Measurements from ENCODE around the gene DENND6A.
"Not testable (repeated sequence)": the region's sequence is repeated elsewhere in the genome, so short reads cannot be mapped to it uniquely, and the experiment has no call there.

Gene DENND6A

GRCh38 chr3:57692133-57692395, 813 bp downstream of the DENND6A start:
- DNase-seq, result not testable (repeated sequence)

DNA sequence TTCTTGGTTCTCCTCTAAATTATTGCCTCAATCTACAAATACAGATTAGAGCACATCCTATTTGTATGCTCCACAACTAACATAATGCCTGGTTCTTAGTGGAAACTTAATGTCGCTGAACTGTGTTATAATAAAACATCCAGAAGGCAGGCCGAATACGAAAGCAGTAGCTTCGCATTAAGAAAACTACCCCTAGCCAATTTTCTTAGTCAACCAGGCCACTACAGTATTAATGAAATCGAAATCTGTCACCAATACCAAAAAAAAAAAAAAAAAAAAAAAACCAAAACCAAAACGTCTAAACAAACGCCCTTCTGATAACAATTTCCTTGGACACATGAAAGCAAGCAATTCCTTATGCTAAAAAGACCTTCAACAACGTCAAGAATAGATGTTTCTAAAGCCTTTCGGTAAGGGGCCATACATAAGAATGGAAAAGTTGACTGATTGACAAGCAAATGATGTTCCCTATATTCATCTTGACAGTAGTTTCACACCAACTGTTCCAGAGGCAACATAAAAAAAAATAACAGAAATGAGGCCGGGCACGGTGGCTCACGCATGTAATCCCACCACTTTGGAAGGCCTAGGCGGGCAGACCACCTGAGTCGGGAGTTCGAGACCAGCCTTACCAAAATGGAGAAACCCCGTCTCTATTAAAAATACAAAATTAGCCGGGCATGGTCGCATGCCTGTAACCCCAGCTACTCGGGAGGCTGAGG, 1.3 kb downstream of the DENND6A start:
- no peak for DNase-seq

DNA sequence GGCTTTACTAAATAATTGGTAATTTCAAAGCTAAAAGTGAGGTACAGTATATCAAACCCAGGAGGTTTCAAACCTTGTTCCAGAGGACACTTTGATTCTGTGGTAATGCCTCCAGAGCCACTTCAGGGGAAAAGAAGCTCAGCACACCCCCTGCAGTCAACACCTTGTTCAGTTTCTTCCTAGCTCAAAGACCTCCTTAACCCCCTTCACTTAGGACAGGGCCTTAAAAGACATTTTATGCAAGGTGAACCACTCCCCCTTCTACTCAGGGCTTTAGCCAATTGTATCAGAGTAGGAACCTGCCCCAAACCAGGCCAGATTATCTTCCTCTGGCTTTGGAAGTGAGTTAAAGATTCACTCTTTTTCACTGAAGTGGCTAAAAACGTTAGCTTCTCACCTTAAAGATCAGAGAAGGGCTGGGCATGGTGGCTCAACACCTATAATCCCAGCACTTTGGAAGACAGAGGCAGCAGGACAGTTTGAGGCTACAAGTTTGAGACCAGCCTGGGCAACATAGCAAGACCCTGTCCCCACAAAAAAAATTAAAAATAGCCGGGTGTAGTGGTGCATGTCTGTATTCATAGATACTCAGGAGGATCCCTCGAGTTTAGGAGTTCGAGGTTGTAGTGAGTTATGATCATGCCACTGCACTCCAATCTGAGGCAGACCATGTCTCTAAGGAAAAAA, 3.4 kb downstream of the DENND6A start:
- DNase-seq, result no peak

- DNase-seq, result no peak
These were observed 4.6 kb downstream of the DENND6A start for GRCh38 chr3:57688291-57688690.

- DNase-seq, result no peak
These were observed 9.6 kb downstream of the DENND6A start for GRCh38 chr3:57683286-57683685.

DNA sequence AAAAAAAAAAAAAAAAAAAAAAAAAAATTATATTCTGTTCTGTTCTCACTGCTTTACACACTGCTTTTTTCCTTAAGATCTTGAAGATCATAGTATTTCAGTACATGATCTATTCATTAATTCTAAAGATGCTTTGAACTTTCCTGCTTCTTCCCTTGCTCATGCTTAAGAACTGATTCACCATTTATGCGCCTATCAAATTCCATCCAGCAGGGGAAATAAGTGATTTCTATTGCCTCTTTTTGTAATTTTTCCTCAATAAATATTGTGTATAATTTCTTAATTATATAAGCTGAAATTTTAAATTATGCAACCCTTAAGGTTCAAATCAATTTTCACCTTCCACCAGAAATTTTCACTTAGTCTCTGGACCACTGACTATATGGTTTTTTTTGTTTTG, 10.6 kb downstream of the DENND6A start:
- no peak for DNase-seq

DNA sequence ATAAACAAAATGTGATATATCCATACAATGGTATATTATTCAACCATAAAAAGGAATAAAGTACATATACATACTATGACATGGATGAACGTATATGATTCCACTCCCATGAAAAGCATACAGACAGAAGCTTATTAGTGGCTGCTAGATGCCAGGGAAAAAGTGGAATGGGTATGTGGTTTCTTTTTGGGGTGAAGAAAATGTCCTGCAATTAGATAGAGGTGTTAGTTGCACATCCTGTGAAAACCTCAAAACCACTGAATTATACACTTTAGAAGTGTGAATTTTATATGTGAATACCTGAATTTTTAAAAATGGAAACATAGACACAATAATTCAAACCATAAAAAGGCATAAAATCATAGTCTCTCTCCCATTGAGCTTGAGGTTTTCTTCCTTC, 11.2 kb downstream of the DENND6A start:
- no peak for DNase-seq

GRCh38 chr3:57680046-57680445, 12.8 kb downstream of the DENND6A start:
- DNase-seq, result no peak

DNA sequence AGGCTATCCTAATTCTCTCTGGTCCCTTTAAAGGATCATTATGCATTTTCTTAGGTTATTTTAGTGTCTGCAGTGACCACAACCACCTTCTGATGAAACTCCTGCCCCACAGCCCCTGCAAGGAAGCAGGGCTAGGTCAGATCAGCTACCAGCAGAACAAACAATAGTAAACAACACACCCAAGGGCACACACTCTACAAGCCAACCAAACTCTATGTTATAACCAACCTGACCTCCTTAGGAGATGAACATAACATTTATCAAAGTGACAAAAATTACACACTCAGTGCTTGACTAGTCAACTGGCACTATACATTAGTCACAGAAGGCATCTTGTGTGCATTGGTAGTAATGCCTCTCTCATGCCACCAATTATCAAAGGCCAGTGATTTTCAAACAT, 17.3 kb downstream of the DENND6A start:
- no peak for DNase-seq

DNA sequence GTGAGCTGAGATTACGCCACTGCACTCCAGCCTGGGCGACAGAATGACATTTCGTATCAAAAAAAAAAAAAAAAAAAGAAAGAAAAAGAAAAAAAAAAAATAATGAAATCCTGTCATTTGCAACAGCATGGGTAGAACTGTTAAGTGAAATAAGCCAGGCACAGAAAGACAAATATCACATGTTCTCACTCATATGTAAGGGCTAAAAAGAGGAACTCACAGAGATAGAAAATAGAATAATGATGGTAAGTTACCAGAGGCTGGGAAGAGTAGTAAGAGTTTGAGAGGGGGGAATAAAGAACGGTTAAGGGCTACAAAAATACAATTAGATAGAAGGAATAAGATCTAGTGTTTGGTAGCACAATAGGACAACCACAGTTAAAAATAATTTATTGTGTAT, 19.7 kb downstream of the DENND6A start:
- no peak for DNase-seq

DNA sequence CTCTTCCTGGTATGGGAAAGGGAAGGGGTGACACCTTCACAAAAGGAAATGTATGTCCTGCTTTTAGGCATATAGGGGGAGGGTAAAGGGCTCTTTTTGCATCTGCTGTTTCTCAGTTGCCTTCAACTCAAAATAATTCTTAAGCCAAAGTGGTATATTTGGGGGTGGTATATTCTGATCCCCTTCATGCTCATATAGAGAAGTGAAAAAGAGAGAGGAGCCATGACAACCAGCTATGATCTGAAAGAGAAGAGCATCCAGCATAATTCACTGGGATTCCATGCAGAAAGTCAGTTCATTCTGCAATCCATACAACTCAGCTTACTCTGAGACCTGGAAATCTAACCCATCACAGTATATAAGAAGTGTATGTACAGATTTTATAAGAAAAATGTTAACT, 22.3 kb downstream of the DENND6A start:
- no peak for DNase-seq

DNA sequence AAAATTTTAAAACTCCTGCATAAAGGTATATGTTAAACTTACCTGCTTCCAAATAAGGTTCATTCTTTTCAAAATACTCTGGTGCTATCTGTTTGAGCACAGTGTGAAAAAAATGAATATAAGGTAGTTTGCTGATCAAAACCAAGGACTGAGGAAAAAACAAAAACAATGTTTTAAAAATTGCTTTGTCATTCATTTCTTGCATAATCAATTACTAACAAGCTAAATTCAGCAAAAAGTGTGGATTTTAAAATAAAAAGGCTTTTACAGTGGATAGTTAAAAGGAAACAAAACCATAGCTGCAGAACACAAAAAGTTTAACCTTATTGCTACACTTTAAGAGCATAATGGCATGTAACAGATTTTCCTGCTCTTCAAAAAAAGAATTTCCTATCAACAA, 31.5 kb downstream of the DENND6A start:
- DNase-seq, result no peak

- no peak for DNase-seq
These were observed 33.0 kb downstream of the DENND6A start for GRCh38 chr3:57659806-57660439.

DNA sequence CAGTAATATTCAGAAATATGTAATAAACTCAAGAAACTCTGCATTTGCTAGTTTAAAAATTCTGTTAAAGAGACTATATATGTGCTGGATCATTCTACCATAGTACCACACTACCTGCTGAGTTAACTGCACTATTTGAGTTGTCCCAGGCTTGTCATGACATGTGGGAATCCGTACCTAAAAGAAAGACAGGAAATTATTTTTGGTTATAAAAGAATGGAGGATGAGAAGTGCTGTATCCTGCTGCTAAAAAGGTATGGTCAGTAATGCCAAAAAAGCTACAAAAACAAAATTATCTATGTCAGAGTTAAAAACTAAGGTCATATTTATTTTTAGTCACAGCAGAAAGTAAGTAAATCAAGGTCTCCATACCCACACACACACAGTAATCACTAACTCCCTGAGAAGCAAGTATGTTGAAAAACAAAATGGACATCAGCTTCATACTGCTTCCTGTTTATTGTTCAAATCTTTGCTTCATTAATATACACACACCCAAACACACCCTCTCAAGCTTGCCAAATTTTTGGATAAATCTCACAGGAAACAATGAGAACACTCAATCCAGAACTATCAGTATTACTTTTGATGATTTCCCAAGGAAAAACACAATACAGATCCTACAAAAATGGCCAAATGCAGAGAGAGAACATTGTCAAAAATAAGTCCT, 33.7 kb downstream of the DENND6A start:
- no peak for DNase-seq

GRCh38 chr3:57658536-57658935, 34.3 kb downstream of the DENND6A start:
- DNase-seq, result no peak

DNA sequence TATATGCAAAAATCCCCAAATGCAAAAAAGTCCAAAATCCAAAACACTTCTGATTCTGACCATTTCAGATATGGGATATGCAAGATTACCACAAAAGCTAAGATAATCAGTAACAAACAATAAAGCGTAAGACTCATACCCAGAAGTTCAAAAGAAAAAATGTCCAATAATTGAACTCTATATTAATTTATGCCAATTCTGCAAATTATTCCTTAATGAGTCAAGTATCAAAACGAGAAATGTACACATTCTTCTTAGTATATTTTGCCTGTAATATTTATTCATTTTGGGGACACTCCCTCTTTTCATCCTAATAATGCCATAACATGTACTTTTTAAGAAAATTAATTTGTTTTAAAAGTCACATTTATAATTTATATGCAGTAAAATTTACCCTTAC, 37.1 kb downstream of the DENND6A start:
- no peak for DNase-seq

DNA sequence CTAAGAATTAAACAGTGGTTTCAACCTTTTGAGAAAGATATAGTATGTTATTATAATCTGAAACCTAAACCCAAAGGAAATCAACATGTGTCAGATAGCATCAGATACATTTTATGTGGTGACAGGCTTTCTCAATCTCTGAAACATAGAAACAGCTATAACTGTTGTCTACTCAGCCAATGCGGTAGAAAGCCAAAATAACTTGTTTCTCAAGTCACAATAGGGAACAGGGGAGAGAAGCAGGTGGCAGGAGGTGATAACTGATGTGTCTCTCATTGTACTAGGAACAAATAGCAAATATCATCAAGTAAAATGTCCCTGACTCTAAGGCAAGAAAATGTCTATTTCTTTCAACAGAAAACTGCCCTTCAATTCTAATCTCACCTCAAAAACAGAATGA, 38.6 kb downstream of the DENND6A start:
- no peak for DNase-seq

DNA sequence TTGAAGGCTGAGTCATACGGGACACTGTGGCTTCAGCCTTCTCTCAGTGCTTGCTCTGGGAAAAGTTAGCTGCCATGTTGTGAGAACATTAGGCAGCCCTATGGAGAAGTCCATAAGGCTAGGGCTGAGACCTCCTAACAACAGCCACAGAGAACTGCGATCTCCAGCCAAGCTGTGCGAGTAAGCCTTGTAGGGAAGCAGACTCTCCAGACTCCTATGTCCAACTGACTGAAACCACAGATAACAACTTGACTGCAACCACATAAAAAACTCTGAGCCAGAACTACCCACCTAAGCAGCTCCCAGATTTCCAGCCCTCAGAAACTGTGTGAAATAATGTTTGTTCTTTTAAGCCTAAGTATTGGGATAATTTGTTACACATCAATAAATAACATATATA, 40.7 kb downstream of the DENND6A start:
- no peak for DNase-seq

DNA sequence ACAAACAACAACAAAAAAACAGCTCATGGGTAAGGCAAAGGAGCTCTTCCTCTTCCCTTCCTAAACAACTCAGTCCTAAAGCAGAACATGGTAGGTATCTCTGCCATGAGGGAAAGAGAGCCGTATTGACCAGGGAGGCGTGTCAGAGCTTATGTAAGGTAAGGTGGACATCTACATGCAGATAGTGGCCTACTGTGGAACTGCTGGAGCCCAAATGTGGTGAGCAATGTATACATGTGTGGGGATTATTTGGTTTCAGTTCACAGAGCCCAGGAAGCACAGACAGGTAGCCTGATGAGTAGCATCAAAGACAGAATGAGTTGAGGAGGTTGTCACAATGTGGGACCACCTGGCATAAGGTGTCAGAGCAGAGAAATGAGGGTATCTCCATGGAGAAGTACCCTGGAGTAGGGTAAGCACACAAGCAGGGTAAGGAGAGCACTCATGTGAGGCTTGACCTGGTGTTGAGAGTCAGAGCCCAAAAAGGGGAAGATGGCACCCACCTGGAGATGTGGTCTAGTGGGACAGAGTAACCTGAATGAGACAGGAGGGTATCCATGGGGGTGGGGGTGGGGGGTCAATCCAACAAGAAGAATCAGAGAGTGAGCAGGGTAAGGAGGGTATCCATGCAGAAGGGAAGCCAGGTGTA, 45.5 kb downstream of the DENND6A start:
- DNase-seq, result no peak

GRCh38 chr3:57646723-57647122, 46.2 kb downstream of the DENND6A start:
- DNase-seq, result no peak

DNA sequence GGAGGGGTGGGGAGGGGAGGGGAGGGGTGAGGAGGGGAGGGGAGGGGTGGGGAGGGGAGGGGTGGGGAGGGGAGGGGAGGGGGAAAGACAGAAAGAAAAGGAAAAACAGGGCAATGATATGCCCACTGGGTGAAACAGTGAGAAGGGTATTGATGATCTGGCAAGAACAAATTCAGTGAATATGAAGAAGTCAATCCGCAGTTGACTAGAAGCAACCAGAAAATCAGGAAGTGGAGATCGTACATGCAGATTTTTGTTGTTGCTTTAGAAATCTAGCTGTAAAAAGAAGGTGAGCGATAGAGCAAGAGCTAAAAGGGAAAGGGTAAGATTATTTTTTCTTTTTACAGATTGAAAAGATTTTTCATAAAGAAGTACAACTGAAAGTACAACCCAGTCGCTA, 48.1 kb downstream of the DENND6A start:
- no peak for DNase-seq

DNA sequence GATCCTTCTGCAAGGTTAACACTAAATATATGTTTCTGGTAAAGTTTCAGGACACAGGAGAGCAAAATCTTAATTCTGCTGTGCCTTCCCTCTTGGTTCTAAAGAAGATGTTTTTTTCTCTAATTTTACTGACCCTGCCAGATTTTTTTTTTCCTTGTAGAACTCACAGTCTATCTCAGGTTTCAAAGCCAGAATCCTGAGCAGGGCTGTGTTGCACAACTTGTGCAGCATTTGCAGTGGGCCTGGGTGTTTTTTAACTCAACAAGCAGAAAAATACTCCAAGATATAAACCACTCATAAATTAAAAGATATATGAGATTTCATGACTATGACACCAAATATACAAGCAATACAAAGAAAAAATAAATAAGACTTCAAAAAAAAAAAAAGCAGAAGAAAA, 55.5 kb downstream of the DENND6A start:
- no peak for DNase-seq

DNA sequence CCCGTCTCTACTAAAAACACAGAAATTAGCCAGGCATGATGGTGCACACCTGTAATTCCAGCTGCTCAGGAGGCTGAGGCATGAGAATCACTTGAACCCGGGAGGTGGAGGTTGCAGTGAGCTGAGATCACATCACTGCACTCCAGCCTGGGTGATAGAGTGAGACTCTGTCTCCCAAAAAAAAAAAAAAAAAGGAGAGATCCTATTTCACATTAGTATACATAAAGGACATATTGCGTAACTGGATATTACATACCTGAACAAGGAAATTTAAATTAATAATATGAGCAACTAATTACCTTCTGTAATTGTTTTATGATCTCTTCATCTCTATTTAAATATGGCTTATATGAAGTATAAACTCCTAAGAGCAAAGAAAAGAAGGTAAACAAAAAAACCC, 58.6 kb downstream of the DENND6A start:
- not testable (repeated sequence) for DNase-seq

- no peak for DNase-seq
These were observed 64.9 kb downstream of the DENND6A start for GRCh38 chr3:57627976-57628375.

Measured in activated naive CD4-positive, alpha-beta T cell treated with anti-CD3 and anti-CD28 coated beads, Interleukin-2, amount 50 U/mL, for 16 hours (primary cell).